ENCODE data around the gene CTIF.

- TF ChIP-seq POLR2A (IDR thresholded peaks at IDR 0.05) = no peak
- no peak for TF ChIP-seq CTCF (IDR thresholded peaks at IDR 0.05)
Measured at GRCh38 chr18:48780201-48780912, 241.5 kb downstream of the CTIF start.

Measured in heart left ventricle (tissue), 13 donors.